Osteoblast (primary cell): ENCODE results near the gene MGAT4A. TPM values are rescaled to one million over a fixed set of nuclear protein-coding genes. Genes with fewer than 3 reads are reported as not detected.

ENCODE experiments used
- DNase-seq: peaks from one replicate; pipeline ENCODE4 v3.0.0; 2011; ENCODE audit warnings: low spot score, mixed read lengths; ENCODE audit not compliant: insufficient read length; ENCODE audit errors: missing footprints
- H2AFZ ChIP-seq: 2 replicates; pipeline ENCODE4 v1.6.0; 2011; ENCODE audit warnings: mild to moderate bottlenecking, low read length
- H3K27ac ChIP-seq: 2 replicates; pipeline ENCODE4 v1.5.1; 2011; ENCODE audit warnings: mild to moderate bottlenecking, low read depth, low read length, moderate library complexity
- H3K27me3 ChIP-seq: 2 replicates; pipeline ENCODE4 v1.6.0; 2012; ENCODE audit warnings: mild to moderate bottlenecking, control low read depth, inconsistent platforms, low read length, moderate library complexity; ENCODE audit not compliant: insufficient read depth
- H3K36me3 ChIP-seq: 2 replicates; pipeline ENCODE4 v1.5.1; 2011; ENCODE audit warnings: mild to moderate bottlenecking, low read length, control low read depth, moderate library complexity; ENCODE audit not compliant: insufficient read depth
- H3K4me1 ChIP-seq: 2 replicates; pipeline ENCODE4 v1.5.1; 2011; ENCODE audit warnings: mild to moderate bottlenecking, low read length, control low read depth, moderate library complexity; ENCODE audit not compliant: insufficient read depth
- H3K4me2 ChIP-seq: 2 replicates; pipeline ENCODE4 v1.6.0; 2011; ENCODE audit warnings: mild to moderate bottlenecking, low read length; ENCODE audit not compliant: insufficient read depth
- H3K4me3 ChIP-seq: fragments of 200-600 bp; sonication (generic); 3 replicates; pipeline ENCODE4 v1.5.1; 2012; ENCODE audit warnings: mild to moderate bottlenecking, low read length, inconsistent platforms; ENCODE audit not compliant: insufficient read depth
- H3K79me2 ChIP-seq: 2 replicates; pipeline ENCODE4 v1.6.0; 2012; ENCODE audit warnings: mild to moderate bottlenecking, low read length, control low read depth, inconsistent platforms; ENCODE audit not compliant: insufficient read depth
- H3K9me3 ChIP-seq: 2 replicates; pipeline ENCODE4 v1.5.1; 2011; ENCODE audit warnings: low read depth, low read length, control low read depth
- H4K20me1 ChIP-seq: 2 replicates; pipeline ENCODE4 v1.6.0; 2012; ENCODE audit warnings: mild to moderate bottlenecking, low read length, control low read depth; ENCODE audit not compliant: insufficient read depth
- CTCF ChIP-seq: IDR thresholded peaks from 2 replicates; pipeline ENCODE4 v1.5.1; 2011; ENCODE audit warnings: mild to moderate bottlenecking, low read depth, low read length, moderate library complexity; ENCODE audit errors: extremely low read depth
- total RNA-seq: library from RNA; depleted of rRNA; stranded (reverse); fragments of >200 nt; gene quantifications from 2 replicates; pipeline ENCODE4 v1.2.3, GENCODE V29; 2012

Gene MGAT4A
- total RNA-seq, 1 donor, result 0.36 TPM

- Histone ChIP-seq H3K4me2 (no peak overlapping the region), H3K79me2 (no peaks in the 10 kb centered on the region), H3K27me3 (peaks cover 5% of the 10 kb centered on the region), H3K4me1 (no peaks in the 10 kb centered on the region), H4K20me1 (no peaks in the 10 kb centered on the region), H3K9me3 (no peaks in the 10 kb centered on the region), H3K4me3 (no peak overlapping the region), H2AFZ (no peak overlapping the region), H3K36me3 (no peaks in the 10 kb centered on the region), H3K27ac (no peak overlapping the region)
- no peak for TF ChIP-seq CTCF
- DNase-seq, result no peak
Observed at GRCh38 chr2:98643496-98644100, 87.3 kb downstream of the MGAT4A start.

- Histone ChIP-seq H3K4me1 (no peaks in the 10 kb centered on the region), H3K27ac (no peak overlapping the region), H4K20me1 (no peaks in the 10 kb centered on the region), H3K4me2 (no peak overlapping the region), H2AFZ (no peak overlapping the region), H3K36me3 (no peaks in the 10 kb centered on the region), H3K9me3 (no peaks in the 10 kb centered on the region), H3K79me2 (no peaks in the 10 kb centered on the region), H3K27me3 (peaks cover 4% of the 10 kb centered on the region), H3K4me3 (no peak overlapping the region)
- TF ChIP-seq CTCF, result no peak
- no peak for DNase-seq
Observed at GRCh38 chr2:98637401-98638147, 93.4 kb downstream of the MGAT4A start.

GRCh38 chr2:98634406-98635092 is 96.4 kb downstream of the MGAT4A start:
- Histone ChIP-seq H3K4me2 (no peak overlapping the region), H3K4me3 (no peak overlapping the region), H2AFZ (no peak overlapping the region), H4K20me1 (no peaks in the 10 kb centered on the region), H3K79me2 (no peaks in the 10 kb centered on the region), H3K27ac (no peak overlapping the region), H3K9me3 (no peaks in the 10 kb centered on the region), H3K27me3 (peaks cover 4% of the 10 kb centered on the region), H3K4me1 (no peaks in the 10 kb centered on the region), H3K36me3 (no peaks in the 10 kb centered on the region)
- peak; percentile 42 for TF ChIP-seq CTCF
- no peak for DNase-seq

GRCh38 chr2:98632351-98632750 is 98.6 kb downstream of the MGAT4A start:
- H3K79me2 ChIP-seq, result no peaks in the 10 kb centered on the region
- H3K36me3 ChIP-seq, result no peaks in the 10 kb centered on the region
- no peak overlapping the region for H3K4me3 ChIP-seq
- no peak for TF ChIP-seq CTCF
- no peaks in the 10 kb centered on the region for H4K20me1 ChIP-seq
- DNase-seq, result peak; percentile 52
- peaks cover 4% of the 10 kb centered on the region for H3K27me3 ChIP-seq
- no peak overlapping the region for H2AFZ ChIP-seq
- H3K9me3 ChIP-seq, result no peaks in the 10 kb centered on the region
- no peak overlapping the region for H3K4me2 ChIP-seq
- no peak overlapping the region for H3K27ac ChIP-seq
- no peaks in the 10 kb centered on the region for H3K4me1 ChIP-seq
